CD4-positive, alpha-beta T cell treated with Interleukin-1 beta for 1 hour (primary cell): ENCODE measurements around the gene UGT1A7.
"Not testable (repeated sequence)": the region's sequence is repeated elsewhere in the genome, so short reads cannot be mapped to it uniquely, and the experiment has no call there.

ENCODE experiments used
- DNase-seq, 2 donors: peaks; one replicate each; pipeline ENCODE4 v3.0.0-alpha.2; 2020 to 2022

The UGT1A7 gene

DNA sequence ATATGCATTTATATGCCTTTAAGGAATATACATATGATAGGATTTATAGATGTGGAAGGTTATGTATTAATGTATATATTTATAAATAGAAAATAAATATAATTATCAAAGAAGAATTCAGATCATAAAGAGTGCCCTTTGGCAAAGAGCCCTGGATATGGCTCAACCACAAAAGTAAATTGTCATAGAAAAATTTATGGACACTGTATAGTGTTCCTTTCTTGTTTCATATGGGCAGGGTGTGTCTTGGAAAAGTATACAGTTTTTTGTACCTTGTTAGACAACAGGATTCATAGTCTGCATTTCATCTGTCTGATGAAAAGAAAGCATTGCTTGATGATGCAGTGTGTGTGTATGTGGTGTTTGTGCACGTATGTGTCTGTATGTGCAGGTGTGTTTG, 2.9 kb downstream of the UGT1A7 start:
- DNase-seq: no peak

DNA sequence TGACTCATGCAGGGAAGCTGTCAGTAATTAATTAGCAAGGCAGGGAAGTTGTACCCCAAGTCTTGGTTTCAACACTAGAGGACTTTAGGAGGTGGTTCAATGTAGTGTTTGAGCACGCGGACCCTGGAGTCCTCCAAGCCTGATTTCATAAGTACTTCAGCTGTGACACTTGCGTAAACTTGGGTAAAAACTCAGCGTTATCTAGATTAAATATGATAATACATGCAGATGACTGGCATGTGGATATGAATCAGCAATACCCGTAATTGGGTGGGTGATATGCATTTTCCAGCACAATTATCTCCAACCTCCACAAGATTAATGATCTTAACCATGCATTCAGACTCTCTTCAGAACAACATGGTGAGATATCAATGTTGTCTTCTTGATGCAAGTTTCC, 5.2 kb downstream of the UGT1A7 start:
- DNase-seq: no peak

DNA sequence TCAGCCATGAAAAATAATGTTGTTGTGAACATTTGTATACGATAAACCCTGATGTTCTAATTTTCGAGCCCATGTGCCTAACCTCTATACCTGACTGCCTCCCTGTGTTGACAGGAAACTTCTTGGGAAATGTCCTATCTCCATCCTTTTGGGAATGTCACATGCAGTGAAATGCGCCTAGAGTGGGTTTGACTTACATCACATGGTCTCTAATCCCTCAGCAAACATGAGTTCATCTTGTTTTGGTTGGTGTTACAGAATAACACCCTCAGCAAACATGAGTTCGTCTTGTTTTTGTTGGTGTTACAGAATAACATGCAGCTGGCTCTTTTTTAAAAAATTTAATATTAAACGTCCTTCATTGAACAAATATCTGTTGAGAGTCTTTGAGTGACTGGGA, 6.6 kb downstream of the UGT1A7 start:
- DNase-seq: no peak

DNA sequence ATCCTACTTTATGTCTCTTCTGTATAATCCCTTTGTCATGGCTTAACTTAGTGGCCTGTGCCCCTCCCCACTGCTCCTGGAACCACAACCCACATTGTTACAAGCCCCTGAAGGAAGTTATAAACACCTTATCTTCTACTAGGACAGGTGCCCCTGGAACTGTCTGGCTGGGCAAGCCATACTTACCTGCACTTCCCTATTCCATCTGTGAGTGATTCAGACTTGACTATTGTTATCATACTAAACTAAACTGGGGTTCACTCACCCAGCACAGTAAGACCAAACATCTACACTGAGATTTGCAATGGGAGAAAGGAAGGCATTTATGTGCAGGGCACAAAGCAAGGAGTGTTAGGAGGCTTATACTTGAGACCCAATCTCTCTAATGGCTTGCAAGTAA, 7.3 kb downstream of the UGT1A7 start:
- DNase-seq: no peak

DNA sequence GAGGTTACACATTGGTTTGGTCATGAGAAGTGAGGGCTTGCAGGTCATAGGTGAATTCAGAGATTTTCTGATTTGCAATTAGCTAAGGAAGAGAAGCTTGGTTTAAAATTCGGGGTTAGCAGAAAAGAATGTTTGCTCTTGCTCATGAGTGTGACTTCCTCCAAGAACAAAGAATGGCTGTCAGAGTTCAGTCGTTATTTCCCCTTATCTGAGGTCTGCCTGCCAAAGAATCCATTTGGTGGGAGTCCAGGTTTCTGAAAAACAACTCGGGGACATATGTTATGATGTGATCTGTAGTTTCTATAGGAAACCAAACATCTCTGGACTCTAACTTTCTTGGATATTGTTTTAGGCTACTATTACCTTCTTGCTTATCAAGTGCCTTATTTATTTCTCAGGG, 7.8 kb downstream of the UGT1A7 start:
- DNase-seq: no peak

DNA sequence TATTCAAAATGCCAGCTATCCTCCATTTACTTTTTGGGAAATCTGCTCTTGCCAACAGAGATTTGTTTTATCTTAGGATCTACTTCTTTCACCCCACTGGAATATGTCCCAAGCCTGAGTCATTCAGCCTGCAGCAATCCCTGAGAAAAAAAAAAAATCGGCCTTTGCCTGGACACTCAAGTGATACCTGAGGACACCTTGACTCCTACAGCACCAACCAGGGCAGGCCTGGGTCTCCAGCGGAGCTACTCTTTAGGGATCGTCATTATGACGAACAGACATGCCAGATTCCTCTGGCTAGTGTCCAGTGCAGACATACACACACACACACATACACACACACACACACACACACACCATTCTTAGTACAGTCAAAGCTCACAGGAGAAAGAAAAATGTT, 8.7 kb downstream of the UGT1A7 start:
- no peak for DNase-seq

DNA sequence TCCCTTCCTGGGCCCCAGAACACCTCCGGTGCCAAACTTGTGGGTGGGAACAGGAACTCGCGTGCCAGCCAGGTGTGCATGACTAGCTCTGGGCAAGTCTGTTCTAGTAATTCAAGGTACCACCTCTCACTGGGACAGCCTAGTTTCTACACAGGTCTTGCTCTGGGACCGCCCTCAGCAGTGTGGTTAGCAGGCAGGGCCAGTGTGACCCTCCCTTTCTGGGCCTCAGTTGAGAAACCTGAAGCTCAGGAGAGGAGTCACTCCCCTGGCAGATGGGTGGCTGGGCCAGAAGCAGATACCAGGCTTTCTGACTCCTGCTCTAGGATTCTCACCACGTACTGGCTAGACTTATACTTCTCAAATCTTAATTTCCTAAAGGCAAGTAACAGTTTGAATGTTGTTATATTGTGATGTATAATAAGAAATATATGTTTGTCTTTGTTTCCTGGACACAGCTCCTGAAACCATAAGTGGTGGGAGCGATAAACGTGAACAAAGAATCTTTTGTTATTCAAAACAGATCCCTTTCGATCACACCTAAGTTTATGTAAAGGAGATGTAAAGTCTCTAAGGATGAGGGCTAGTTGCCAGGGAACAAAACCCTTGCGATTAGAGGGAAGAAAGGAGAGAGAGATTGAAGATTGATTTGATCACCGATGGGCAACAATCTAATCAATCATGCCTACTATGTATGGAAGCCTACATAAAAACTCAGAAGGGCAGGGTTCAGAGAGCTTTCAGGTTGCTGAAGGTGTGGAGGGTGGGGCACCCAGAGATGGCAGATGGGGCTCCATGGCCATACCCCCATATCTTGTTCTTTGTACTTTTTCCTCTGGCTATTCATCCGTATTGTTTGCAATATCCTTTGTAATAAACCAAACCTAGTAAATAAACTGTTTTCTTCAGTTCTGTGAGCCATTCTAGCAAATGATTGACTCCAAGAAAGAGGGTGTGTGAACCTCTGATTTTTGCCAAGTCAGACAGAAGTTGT, 10.0 kb downstream of the UGT1A7 start:
- no peak for DNase-seq

DNA sequence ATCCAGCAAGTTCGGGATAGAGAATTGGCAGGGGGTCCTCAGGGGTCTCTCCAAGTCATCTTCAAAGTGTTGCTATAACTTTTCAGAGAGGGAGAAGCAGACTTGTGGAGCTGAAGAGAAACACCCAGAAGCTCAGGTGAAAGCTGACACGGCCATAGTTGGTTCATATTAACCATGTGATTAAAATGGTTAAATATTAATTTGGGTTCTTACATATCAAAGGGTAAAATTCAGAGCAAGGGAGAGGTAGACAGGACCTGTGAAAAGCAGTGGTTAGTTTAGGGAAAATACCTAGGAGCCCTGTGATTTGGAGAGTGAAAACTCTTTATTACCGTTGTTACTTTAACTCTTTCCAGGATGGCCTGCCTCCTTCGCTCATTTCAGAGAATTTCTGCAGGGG, 10.9 kb downstream of the UGT1A7 start, which contains the start of gene UGT1A6:
UGT1A6 (plus strand) TSS at position 243 of the 400 bp plus-strand sequence; CDS start at position 358, 115 bp downstream.
- DNase-seq: no peak

DNA sequence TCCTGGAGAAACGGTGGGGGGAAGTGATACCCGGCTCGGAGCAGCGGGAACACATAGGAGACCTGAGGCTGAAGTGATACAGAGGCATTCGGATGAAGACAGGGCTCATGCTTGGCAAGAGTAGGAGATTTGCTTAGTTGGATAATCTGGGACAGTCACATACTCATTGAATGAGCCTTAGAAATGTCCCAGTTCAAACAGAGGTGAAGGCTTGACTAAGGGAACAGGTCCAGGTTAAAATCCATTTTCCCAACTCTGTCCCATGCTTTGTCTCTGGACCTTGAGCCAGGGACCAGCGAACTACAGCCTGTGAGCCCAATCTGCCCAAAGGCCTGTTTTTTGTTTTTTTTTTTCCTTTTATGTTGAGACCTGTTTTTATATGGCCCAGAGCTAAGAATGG, 12.3 kb downstream of the UGT1A7 start:
- DNase-seq: no peak

DNA sequence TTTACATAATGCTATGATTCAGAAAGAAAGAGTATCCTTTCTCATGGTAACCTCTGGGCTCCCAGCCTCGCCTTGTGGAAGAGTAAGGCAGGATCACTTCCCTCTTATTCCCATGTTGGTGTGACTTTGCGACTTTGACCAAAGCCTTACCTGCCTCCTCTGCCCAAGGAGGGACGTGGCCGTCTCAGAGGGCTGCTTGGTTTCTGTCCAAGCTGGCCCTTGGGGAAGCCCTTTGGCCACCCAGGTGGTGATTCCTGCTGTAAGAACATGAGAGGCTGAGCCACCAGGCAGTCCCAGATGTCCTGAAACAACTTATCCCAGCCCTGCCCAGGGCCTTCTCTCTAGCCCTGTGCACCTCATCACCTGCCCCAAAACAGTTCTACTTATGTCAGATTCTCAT, 17.0 kb downstream of the UGT1A7 start:
- no peak for DNase-seq

DNA sequence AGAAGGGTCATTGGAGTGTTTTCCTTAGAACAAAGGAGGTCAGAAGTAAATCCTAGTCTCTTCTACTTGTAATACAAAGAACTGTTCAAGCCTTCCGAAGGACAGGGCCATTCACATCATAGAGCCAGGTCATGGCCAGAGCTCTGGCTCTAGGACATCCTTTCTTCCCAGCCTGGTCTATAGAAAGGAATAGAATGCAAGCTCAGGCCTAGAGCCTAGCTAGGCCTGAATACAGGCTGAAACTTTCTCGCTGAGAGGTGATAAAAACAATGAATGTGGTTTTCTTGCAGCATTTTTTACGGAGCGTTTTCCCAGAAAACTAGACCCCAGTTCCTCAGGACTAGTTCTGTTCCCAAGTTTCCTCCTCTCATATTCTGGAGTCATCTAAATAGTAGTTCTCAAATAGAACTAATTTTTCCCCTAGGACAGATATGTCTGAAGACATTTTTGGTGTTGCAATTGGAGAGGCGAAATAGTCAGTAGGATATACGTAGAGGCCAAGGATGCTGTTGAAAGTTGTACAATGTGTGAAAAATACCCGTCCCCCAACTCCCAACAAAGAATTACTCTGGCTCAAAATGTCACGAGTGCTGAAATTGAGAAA, 17.8 kb downstream of the UGT1A7 start:
- no peak for DNase-seq

DNA sequence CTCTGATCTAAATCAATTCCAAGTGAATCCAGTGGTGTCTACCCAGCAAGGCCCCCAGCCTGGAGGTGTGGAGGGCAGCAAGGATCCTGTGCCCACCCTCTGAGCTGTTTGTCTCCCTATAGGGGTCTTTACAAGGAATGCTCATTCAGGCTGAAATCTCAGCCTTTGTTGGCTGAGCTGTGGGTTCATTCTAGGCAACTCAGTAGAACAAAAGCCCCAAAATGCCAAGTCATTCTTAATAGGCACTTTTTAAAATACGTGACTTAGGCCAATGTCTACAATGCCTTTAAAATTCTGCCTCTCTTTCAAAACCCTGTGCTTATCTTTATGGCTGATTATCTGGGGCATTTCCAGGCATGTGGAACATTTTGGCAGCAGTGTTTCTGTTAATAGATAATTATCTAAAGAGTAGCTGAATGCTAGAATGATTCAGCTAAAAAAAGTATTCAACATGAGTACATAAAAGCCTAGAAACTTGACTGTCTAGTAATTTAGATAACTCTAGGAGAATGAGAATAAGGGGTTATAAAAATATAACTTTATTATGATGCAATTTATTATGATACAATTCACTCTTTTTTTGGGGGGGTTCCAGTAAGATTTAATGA, 18.4 kb downstream of the UGT1A7 start:
- DNase-seq: no peak

DNA sequence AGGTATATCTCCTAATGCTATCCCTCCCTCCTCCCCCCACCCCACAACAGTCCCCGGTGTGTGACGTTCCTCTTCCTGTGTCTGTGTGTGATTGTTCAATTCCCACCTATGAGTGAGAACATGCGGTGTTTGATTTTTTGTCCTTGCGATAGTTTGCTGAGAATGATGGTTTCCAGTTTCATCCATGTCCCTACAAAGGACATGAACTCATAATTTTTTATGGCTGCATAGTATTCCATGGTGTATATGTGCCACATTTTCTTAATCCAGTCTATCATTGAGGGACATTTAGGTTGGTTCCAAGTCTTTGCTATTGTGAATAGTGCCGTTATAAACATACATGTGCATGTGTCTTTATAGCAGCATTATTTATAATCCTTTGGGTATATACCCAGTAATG, 19.1 kb downstream of the UGT1A7 start:
- DNase-seq: not testable (repeated sequence)

DNA sequence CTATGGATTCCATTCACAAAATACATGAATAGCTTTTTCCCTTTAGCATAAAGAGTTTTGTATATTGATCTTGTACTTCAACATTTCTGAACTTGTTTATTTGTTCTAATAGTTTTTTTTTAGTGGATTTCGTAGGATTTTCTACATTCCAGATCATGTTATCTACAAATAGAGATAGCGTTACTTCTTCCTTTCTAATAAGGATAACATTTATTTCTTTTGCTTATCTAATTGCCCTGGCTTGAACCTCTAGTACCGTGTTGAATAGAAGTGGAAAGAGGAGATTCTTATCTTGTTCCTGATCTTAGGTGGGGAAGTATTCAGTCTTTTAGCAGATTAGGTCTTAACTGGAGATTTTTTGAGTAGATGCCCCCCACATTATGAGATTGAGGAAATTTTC, 20.5 kb downstream of the UGT1A7 start:
- no peak for DNase-seq

DNA sequence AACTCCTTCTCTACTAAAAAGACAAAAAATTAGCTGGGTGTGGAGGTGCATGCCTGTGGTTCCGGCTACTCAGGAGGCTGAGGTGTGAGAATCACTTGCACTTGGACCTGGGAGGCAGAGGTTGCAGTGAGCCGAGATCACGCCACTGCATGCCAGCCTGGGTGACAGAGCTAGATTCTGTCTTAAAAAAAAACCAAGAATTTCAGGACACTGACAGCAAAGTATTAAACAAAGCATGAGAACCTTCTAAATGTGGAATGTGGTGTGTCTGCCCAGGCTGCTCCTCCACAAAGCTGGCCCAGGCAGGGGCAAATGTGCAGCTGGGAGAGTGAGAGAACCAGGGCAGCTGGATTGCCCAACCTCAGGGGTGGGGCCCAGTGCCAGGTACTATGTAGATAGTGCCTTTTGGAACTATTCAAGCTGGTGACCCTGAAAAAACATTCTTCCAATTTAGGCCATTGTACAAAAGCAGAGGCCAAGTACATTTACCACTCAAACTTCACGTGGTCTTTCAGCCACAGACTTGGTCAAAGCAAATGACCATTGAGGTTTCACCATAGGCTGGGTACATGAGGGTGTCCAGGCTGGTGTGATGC, 24.3 kb downstream of the UGT1A7 start:
- DNase-seq: no peak

DNA sequence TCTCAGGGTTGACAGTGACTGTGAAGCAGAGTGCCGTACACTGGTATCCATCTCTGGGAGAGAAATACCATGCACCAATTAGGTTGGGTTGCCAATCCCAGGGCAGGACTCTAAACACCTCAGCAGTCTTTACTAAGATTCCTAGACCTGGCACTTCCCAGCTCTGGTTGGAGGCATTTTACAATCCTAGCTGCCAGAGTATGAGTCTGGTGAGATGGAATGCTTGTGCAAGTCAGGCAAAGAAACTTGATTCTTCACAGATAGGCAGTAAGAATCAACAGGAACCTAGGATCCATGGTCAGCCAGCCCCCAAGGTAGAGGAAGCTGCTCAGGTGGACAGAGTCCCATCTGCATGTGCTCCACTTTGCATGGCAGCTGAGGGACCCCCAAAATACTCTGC, 25.0 kb downstream of the UGT1A7 start:
- DNase-seq: no peak

DNA sequence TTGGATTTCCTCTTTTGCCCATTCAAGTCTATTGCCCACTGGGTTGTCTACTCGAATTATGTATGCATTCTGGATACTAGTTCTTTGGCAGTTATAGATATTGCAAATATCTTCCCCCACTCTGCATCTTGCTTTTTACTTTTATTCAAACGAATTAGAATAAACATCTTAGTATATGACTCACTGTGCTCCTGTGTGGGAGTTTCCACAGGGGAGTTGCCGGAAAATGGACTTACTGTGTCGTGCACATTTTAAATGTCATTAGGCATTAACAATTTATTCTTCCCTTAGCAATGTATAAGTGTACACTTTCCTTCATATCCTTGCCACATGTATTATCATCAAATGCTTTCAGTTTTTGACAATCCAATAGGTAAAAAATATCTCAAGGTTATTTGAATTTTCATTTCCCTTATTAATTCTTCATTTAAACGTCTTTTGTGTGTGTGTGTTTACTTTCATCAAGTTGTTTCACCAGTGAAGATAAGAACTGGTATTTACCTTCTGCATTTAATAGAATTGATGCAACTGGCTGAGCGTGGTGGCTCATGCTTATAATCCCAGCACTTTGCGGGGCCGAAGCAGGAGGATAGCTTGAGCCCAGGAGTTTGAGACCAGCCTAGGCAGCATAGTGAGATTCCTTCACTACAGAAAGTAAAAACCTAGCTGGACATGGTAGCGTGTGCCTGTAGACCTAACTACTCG, 26.4 kb downstream of the UGT1A7 start:
- DNase-seq: no peak

DNA sequence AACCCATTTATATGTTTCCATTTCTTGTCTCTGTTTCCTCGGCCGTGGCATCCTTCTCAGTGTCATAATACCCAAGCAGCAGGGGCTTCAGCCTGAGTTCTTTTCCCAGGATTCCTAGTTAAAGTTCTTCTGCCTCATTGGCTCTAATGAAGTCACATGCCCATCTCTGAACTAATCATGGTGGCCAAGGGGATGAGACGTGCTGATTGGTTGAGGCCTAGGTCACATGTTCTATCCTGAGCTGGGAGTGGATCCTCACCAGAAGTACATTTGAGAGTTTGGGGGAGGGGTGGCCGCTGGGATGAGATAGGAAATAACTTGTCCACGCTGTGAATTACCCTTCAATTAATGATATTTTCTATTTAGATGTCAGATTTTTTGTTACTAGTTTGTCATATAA, 27.2 kb downstream of the UGT1A7 start:
- DNase-seq: no peak

DNA sequence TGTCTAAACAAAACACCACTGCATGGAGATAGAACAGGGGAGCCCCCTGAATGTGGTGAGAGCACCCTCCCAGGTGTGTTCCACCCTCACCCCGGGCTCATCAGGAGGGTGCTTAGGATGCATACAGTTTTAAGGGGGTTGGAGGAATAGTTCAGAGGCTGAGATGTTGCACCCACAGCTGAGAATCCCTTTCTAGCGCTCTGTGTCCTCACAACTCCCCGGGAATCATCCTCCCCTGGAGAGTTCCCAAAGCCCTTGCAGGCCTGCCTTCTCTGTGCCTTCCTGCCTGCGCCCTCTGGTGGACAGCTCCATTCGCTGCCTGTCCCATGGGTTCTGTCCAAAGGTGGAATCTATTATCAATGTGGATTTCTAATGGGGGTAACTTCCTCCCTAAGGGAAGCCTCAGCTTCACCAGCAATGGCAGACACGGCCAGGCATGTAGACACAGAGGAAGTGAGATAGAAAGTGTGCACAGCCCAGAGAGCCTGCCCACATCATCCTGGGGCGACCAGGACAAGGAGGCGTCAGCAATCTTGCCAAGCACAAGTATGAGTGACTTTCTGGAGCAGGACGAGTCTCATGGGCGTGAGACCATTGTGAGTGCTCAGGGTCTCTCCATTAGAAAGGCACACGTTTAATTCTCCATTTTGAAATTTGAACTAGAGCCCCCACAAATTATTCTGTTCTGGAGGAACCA, 29.8 kb downstream of the UGT1A7 start:
- DNase-seq: peak; percentile 52 to 53

DNA sequence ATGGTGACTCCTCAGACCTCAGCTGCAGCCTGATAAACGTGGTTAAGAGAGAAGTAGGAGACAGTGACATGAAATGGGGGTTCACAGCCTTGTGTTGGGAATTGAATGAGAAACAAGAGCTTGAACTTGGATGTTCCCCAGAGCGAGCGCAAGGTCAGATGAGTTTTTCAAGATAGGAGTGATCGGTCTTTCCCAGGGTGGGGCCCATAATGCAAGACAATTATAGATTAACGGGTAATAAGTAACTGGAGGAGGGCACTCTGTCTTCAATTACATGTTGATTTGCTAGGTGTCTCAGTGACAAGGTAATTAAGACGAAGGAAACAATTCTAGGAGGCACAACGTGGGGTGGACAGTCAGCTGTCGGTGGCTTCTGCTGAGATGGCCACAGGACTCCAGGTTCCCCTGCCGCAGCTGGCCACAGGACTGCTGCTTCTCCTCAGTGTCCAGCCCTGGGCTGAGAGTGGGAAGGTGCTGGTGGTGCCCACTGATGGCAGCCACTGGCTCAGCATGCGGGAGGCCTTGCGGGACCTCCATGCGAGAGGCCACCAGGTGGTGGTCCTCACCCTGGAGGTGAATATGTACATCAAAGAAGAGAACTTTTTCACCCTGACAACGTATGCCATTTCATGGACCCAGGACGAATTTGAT, 31.0 kb downstream of the UGT1A7 start, which contains the start of gene UGT1A5:
UGT1A5 (plus strand) TSS at position 297 of the 651 bp plus-strand sequence; CDS start at position 382, 85 bp downstream.
- no peak for DNase-seq

DNA sequence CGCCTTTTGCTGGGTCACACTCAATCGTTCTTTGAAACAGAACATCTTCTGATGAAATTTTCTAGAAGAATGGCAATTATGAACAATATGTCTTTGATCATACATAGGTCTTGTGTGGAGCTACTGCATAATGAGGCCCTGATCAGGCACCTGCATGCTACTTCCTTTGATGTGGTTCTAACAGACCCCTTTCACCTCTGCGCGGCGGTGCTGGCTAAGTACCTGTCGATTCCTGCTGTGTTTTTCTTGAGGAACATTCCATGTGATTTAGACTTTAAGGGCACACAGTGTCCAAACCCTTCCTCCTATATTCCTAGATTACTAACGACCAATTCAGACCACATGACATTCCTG, 31.5 kb downstream of the UGT1A7 start:
- no peak for DNase-seq

DNA sequence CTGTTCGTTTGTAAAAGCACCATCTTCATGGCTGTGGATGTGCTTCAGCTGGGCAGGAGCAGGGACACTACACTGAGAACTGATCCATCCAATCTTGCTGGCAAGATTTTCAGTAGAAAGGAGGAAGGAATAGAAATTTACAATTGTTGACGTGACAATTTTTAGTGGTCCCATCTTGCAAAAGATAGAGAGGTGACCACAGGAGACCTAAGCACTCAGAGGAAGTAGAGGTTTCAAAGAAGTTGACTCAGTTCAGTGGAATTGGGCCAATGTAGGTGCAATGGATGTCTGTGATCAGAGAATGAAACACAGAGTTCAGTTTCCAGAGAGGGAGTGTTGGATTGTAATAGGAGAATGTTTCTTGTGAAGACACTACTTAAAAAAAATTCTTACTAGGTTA, 32.4 kb downstream of the UGT1A7 start:
- no peak for DNase-seq
